GM21381 (cell line): ENCODE results near the gene CDK18.

Source experiments
- ATAC-seq: cut with Tn5 transposase; IDR thresholded peaks from one replicate; pipeline ENCODE4 v1.9.1; 2021; ENCODE audit warnings: mild to moderate bottlenecking, moderate library complexity; ENCODE audit not compliant: unreplicated experiment

The CDK18 gene

DNA sequence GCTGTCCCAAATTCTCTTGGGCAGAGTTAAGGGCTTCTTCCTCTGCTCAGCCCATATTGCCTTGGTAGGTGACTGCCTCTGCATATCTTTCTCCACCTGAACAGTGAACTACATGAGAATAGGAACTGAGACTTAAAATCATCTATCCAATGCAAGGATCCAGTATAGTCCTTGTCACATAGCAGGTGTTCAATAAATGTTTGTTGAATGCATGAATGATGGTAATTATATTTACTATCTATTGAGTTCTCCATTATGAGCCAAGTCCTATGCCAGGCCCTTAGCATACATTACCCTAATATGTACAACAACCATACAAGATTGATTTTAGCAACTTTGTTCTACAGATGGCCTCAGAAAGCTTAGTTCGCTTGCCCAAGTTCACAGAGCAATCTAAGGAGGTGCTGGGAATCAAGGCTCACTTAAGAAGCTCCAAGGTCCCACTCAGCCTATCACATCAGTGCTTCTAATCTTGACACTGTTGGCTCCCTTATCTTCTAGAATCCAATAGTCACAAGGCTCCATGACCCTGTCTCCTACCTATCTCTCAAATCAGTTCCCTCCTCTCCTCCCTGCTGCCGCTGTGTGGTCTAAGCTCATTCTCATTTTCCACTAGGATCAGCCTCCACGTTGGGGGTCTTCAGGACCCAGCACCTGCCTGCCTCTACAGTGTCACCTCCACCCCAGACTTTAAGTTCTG, 2.2 kb upstream of the CDK18 start:
- no peak for ATAC-seq

DNA sequence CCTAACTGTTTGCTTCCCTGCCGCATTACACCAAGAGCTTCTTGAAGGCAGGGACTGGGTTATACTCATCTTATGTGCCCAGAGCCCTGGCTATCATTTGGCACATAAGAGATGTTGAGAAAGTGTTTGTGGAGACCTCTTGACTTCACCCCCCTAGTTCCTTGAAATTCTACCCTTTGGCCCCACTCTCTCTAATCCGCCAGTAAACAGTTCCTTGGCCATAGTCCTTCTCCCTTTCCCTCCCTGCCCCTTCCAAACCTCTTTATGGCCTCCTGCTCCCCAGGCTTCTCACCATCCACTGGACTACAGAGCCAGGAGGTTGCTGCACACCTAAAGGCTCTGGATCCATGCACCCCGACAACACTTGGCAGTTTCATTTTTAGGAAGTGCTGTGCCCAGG, 1.5 kb upstream of the CDK18 start:
- no peak for ATAC-seq

DNA sequence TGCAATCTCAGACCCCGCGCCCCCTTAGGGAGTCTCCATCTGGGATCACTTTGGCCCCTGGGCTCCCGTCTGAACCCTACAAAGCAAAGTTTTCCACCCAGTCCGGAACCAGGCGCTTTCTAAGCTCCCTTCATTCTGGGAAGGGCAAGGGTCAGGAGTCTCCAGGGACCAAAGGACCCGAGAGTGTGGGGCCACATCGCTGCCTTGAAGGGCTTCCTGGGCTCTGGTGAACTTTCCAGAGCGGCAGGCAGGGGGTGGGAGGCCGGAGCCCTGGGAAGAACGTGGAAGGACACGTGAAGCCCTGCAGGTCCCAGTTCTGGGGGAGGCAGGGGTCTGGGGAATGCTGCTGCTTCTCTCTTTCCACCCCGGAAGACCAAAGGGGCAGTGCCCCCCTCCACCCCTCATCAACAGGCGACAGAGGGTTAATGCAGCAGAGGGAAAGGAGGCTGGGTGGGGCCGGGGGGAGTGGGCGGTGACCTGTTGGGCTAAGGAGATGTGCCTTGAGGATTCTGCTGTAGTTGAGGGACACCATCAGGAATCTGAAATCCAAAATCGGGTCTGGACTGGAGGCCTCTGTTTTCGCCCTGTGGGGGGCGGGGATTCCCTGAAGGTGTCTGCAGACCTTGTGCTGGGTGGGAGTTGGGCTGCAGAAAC, 734 bp downstream of the CDK18 start:
- no peak for ATAC-seq

GRCh38 chr1:205505791-205506190, 1.3 kb downstream of the CDK18 start:
- no peak for ATAC-seq

DNA sequence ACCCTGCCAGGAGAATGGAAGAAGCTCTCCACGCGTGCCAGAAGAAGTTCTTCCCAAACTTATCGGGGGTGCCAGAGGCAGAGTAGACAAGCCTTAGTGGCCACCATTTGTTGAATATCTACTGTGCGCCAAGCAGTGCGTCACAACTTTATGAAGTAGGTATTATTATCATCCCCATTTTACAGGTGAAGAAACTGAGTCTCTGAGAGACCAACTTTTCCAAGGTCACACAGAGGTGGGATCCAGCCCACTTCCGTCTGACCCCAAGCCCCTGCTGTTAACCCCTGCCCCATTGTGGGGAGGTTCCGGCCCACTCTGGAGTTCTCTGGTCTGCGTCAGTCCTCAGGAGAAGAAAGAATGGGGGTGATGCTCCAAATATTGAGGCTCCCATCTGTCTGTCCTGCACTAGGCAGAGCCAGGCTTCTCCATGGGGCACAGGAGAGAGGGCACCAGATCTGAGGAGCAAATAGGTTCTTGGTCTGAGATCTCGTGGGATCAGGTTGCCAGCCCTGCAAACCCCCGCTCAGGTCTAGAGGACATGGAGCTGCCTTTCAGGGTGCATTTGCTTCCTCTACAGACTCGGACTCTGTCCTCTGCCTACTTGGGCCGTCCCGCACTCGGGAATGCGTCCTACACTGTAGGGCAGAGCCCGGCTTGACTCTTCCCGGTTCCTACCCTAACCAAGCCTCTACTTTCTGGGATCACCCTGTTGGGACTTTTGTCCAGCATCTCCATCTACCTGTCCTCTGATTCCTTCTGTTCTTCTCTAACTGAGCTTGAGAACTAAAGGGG, 2.1 kb downstream of the CDK18 start:
- no peak for ATAC-seq

GRCh38 chr1:205508227-205508714, 3.8 kb downstream of the CDK18 start:
- ATAC-seq: no peak

GRCh38 chr1:205510308-205510950, 6.0 kb downstream of the CDK18 start:
- no peak for ATAC-seq

- ATAC-seq: no peak
Observed at GRCh38 chr1:205510951-205511330, 6.5 kb downstream of the CDK18 start.

DNA sequence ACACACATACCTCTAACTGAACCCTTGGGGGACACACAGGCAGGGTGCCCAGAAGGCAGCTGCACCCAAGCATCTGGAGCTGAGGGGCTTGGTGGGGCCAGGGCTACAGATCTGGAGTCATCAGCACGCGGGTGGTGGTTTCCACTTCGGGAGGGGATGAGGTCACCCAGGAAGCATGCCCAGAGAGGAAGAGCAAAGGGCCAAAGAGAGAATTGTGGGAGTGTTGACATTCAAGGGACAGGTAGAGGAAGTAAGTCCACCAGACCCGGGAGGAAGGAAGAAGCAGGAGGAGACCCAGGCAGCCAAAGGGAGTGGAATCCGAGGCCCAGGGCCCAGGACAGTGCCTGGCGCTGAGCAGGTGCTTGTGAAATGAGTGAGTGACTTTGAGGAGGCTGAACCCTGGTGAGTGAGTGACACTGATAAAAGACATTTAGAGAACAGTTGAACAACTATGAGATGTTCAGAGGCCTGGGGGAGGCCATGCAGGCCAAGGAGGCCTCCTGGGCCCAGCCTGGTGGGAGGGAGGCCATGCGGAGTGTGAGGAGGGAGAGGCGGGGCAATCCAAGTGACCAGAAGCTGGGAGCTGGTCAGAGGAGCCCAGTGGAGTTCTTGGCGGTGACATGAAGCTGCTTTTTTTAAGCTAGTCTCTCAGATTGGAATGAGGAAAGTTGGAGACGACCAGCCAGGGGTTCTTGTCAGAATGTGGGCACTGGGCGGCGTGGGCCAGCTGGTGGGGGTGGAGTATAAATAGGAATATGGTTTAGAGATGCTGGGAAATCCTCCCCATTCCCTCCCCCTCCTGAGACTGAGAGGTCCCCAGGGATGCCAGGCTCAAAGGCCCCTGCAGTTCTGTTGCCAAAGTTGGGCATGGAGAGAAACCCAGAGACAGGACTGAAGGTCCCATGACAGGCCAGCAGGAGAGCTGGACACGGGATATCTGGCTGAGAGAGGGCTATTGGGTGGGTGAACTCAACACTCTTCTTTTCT, 7.9 kb downstream of the CDK18 start:
- no peak for ATAC-seq

GRCh38 chr1:205513774-205514173, 9.3 kb downstream of the CDK18 start:
- no peak for ATAC-seq

- no peak for ATAC-seq
Observed at GRCh38 chr1:205514211-205515142, 10.0 kb downstream of the CDK18 start.

DNA sequence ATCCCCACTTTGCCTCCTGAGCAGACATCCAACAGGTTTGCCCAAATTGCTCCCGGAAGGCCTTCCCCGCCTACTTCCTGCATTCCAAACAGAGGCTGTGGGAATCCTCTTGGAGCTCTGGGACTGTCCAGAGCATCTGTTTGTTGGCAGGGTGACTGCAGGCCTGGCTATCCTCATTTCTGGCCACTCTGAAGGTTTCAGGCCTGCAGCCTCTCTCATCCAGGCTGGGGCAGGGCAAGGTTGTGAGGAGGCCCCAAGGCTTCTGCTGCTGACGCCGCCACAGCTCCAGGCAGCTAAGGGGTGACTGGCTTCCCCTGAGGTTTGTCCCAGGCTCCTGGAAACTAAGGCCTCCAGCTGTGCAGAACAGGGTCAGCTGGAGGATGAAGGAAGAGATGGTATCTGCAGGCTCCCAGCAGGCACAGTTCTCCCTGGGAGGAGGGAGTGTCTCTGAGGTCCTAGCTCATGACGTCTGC, 11.3 kb downstream of the CDK18 start:
- ATAC-seq: no peak

GRCh38 chr1:205516362-205516761, 11.9 kb downstream of the CDK18 start:
- no peak for ATAC-seq

GRCh38 chr1:205517288-205517687, 12.8 kb downstream of the CDK18 start:
- no peak for ATAC-seq

- no peak for ATAC-seq
Observed at GRCh38 chr1:205517763-205518162, 13.3 kb downstream of the CDK18 start.

- no peak for ATAC-seq
Observed at GRCh38 chr1:205518661-205519540, 14.4 kb downstream of the CDK18 start.

DNA sequence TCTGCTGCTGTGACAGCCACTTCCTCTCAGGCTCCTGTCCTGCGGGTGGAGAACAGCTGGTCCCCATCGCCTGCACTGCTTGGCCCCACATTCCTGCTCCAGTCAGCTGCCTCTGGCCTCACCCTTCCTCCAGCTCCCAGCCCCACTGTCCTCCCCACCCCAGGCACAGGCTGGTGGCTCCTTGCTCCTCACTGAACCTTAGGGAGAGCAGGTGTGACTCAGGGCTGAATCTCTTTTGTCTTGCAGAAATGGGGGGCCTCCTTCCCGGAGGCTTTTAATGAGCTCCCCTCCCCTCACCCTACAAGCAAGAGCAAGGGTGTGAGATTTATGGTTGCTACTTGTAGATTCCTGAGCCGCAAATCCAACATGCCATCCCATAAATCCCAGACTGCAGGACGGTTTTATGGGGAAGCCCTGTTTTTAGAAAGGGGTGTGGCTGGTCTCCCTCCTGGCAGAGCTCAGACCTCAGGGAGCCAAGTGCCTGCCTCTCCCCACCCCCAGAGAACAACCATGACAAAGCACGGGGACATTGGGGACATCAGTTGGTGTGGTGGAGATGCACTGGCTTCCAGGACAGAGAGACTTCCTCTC, 15.2 kb downstream of the CDK18 start:
- ATAC-seq: no peak

GRCh38 chr1:205520709-205521108, 16.2 kb downstream of the CDK18 start:
- ATAC-seq: no peak
